DND-41 (cell line): Measurements from ENCODE around the gene NCKAP5L.

Source experiments
- ATAC-seq: fragments of 200-7000 bp; cut with Tn5 transposase; 3 replicates; pipeline ENCODE4 v1.9.1; 2021; ENCODE audit warnings: low read depth; ENCODE audit not compliant: insufficient read depth
- DNase-seq: peaks from one replicate; pipeline ENCODE4 v3.0.0-alpha.2; 2020
- H2AFZ ChIP-seq: 2 replicates; pipeline ENCODE4 v1.6.0; 2012; ENCODE audit warnings: low read depth, low read length
- H3K27ac ChIP-seq: 2 replicates; pipeline ENCODE4 v1.5.1; 2012; ENCODE audit warnings: low read length, inconsistent platforms
- H3K27me3 ChIP-seq: fragments of 200-600 bp; sonication (generic); 2 replicates; pipeline ENCODE4 v1.6.0; 2012; ENCODE audit warnings: low read length, mild to moderate bottlenecking, inconsistent platforms; ENCODE audit not compliant: insufficient read depth, poor library complexity
- H3K36me3 ChIP-seq: 2 replicates; pipeline ENCODE4 v1.5.1; 2012; ENCODE audit warnings: low read length, inconsistent platforms; ENCODE audit not compliant: insufficient read depth
- H3K4me1 ChIP-seq: 2 replicates; pipeline ENCODE4 v1.5.1; 2012; ENCODE audit warnings: mild to moderate bottlenecking, low read length; ENCODE audit not compliant: insufficient read depth
- H3K4me2 ChIP-seq: 2 replicates; pipeline ENCODE4 v1.6.0; 2012; ENCODE audit warnings: mild to moderate bottlenecking, moderate library complexity, low read length, inconsistent platforms; ENCODE audit not compliant: insufficient read depth
- H3K4me3 ChIP-seq, 2 experiments: fragments of 200-600 bp in 1 of 2; shearing (Covaris generic) in 1 of 2; 2 replicates each; pipeline ENCODE4 v1.5.1; 2012 to 2016; ENCODE audit warnings: inconsistent platforms in 2 of 2, low read length in 2 of 2, mild to moderate bottlenecking in 2 of 2, low read depth in 1 of 2, moderate library complexity in 1 of 2
- H3K79me2 ChIP-seq: 2 replicates; pipeline ENCODE4 v1.6.0; 2012; ENCODE audit warnings: low read length, inconsistent platforms; ENCODE audit not compliant: insufficient read depth
- H3K9ac ChIP-seq: 2 replicates; pipeline ENCODE4 v1.6.0; 2012; ENCODE audit warnings: low read depth, mild to moderate bottlenecking, inconsistent platforms, low read length, moderate library complexity
- H3K9me3 ChIP-seq: 2 replicates; pipeline ENCODE4 v1.5.1; 2012; ENCODE audit warnings: low read length, moderate library complexity, mild to moderate bottlenecking, inconsistent platforms; ENCODE audit not compliant: insufficient read depth, severe bottlenecking
- H4K20me1 ChIP-seq: 2 replicates; pipeline ENCODE4 v1.6.0; 2012; ENCODE audit warnings: low read length; ENCODE audit not compliant: insufficient read depth
- EZH2 ChIP-seq: IDR thresholded peaks from 3 replicates; pipeline ENCODE4 v1.6.1; 2012; ENCODE audit warnings: borderline replicate concordance, low read depth, mild to moderate bottlenecking, moderate library complexity, low read length, inconsistent platforms; ENCODE audit not compliant: severe bottlenecking
- TF ChIP-seq, protein P1 (sequence below): IDR thresholded peaks from 2 replicates; pipeline ENCODE4 v1.5.1; 2012; ENCODE audit warnings: borderline replicate concordance, low read length, moderate library complexity, mild to moderate bottlenecking; ENCODE audit not compliant: poor library complexity, severe bottlenecking; ENCODE audit errors: extremely low read depth

Gene NCKAP5L

DNA sequence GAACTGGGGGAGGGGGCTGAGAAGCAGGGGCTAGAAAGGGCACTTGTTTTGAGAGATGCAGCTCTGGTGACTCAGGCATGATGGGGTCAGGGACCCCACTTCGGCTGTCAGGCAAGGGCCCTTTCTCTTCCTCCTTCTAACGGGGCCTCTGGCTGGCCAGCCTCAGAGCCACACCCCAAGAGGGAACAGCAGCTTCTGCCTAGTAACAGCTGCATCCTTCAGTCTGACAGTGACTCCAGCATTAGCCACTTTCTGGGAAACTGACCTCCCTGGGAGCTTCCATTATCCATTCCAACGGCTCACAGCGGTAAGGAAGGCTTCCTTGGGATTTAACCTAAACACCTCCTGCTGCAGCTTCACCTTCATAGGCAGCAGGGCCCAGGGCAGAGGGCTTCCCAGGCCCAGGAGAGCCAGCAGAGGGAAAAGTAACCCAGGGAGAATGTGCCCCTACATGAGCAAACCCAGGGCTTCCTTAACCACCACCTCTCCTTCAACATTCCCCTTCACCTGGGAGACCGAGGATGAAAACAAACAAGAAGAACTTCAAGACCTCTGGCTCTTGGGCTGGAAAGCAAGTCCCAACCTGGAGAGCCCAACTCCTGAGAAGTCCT is 2.7 kb downstream of the NCKAP5L start:
- Histone ChIP-seq H3K79me2 (peaks cover 71% of the 10 kb centered on the region), H2AFZ (no peak overlapping the region), H3K27me3 (no peaks in the 10 kb centered on the region), H3K4me3 (no peak overlapping the region), H3K27ac (no peak overlapping the region), H3K4me2 (no peak overlapping the region), H3K4me1 (peaks cover 51% of the 10 kb centered on the region), H3K9ac (no peak overlapping the region), H4K20me1 (peaks cover 48% of the 10 kb centered on the region), H3K36me3 (peaks cover 9% of the 10 kb centered on the region; the same call in 1 of the 2 replicates), H3K9me3 (no peaks in the 10 kb centered on the region)
- DNase-seq (no peak), ATAC-seq (no peak)
- TF ChIP-seq, protein P1, sequence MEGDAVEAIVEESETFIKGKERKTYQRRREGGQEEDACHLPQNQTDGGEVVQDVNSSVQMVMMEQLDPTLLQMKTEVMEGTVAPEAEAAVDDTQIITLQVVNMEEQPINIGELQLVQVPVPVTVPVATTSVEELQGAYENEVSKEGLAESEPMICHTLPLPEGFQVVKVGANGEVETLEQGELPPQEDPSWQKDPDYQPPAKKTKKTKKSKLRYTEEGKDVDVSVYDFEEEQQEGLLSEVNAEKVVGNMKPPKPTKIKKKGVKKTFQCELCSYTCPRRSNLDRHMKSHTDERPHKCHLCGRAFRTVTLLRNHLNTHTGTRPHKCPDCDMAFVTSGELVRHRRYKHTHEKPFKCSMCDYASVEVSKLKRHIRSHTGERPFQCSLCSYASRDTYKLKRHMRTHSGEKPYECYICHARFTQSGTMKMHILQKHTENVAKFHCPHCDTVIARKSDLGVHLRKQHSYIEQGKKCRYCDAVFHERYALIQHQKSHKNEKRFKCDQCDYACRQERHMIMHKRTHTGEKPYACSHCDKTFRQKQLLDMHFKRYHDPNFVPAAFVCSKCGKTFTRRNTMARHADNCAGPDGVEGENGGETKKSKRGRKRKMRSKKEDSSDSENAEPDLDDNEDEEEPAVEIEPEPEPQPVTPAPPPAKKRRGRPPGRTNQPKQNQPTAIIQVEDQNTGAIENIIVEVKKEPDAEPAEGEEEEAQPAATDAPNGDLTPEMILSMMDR = no peak
- no peak for TF ChIP-seq EZH2

DNA sequence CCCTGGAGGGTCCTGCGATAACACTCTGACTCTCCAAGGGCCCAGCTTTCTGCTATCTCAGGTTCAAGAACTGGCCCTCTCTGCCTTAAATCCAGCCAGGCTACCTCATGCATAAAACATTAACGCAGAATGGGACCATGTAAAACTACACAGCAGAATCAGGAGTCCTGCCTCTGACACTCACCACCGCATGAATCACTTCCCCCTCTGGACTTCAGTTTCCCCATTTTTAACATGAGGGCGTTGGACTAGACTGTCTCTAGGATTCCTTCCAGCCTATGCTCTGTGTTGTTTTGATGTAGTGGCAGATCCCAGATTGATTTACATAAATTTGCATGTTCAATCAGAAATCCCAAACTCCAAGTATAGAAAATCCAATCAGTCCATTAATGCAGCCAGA is 3.3 kb downstream of the NCKAP5L start:
- ATAC-seq = no peak
- Histone ChIP-seq H3K4me1 (peaks cover 51% of the 10 kb centered on the region), H3K36me3 (peaks cover 9% of the 10 kb centered on the region; the same call in 1 of the 2 replicates), H4K20me1 (peaks cover 51% of the 10 kb centered on the region), H3K4me3 (no peak overlapping the region), H3K9me3 (no peaks in the 10 kb centered on the region), H2AFZ (no peak overlapping the region), H3K27me3 (no peaks in the 10 kb centered on the region), H3K79me2 (peaks cover 74% of the 10 kb centered on the region), H3K9ac (no peak overlapping the region), H3K4me2 (0 out of 2 replicates have a peak overlapping the region, but pooled peaks have one; percentile 1), H3K27ac (no peak overlapping the region)
- no peak for TF ChIP-seq EZH2
- TF ChIP-seq, protein P1 = no peak
- no peak for DNase-seq

DNA sequence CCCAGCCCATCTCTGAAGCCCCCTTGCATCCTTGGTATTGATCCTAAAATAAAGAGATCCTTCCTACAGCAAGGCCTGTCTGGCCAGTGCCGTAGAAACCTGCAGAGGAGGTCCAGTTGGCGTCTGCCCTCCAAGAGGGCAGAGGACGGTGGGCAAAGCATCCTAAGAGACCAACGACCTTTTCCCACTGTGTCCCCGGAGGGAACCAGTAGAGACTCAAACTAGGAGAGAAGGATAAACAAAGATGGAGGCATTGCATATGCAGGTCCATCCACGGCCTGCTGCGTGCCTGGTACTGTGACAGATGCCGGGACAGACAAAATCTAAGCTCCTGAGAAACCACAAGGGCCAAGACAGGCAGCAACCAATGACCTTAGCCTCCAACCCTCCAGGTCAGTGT is 3.8 kb downstream of the NCKAP5L start:
- H3K9me3 ChIP-seq = no peaks in the 10 kb centered on the region
- DNase-seq (no peak), ATAC-seq (no peak)
- peaks cover 78% of the 10 kb centered on the region for H3K79me2 ChIP-seq
- H3K4me1 ChIP-seq = peaks cover 48% of the 10 kb centered on the region
- H4K20me1 ChIP-seq = peaks cover 55% of the 10 kb centered on the region
- H3K27ac ChIP-seq = no peak overlapping the region
- TF ChIP-seq, protein P1 = no peak
- no peak for TF ChIP-seq EZH2
- no peak overlapping the region for H2AFZ ChIP-seq
- H3K9ac ChIP-seq = no peak overlapping the region
- no peak overlapping the region for H3K4me3 ChIP-seq
- no peaks in the 10 kb centered on the region for H3K27me3 ChIP-seq
- H3K4me2 ChIP-seq = 0 out of 2 replicates have a peak overlapping the region, but pooled peaks have one; percentile 1
- peaks cover 9% of the 10 kb centered on the region; the same call in 1 of the 2 replicates for H3K36me3 ChIP-seq
